ENCODE data around the gene NLK.
"Not testable (repeated sequence)": the region's sequence is repeated elsewhere in the genome, so short reads cannot be mapped to it uniquely, and the experiment has no call there.

NLK gene

GRCh38 chr17:28239271-28239624 is 196.8 kb downstream of the NLK start:
- TF ChIP-seq CTCF (conservative IDR thresholded peaks at IDR 0.05; ENCODE audit: control insufficient read depth, insufficient read depth, low read depth, low read length), result no peak
- no peak for DNase-seq (ENCODE audit: low read depth)
- no peak overlapping the region for H3K4me3 ChIP-seq (ENCODE audit: control insufficient read depth, low read depth, low read length)

DNA sequence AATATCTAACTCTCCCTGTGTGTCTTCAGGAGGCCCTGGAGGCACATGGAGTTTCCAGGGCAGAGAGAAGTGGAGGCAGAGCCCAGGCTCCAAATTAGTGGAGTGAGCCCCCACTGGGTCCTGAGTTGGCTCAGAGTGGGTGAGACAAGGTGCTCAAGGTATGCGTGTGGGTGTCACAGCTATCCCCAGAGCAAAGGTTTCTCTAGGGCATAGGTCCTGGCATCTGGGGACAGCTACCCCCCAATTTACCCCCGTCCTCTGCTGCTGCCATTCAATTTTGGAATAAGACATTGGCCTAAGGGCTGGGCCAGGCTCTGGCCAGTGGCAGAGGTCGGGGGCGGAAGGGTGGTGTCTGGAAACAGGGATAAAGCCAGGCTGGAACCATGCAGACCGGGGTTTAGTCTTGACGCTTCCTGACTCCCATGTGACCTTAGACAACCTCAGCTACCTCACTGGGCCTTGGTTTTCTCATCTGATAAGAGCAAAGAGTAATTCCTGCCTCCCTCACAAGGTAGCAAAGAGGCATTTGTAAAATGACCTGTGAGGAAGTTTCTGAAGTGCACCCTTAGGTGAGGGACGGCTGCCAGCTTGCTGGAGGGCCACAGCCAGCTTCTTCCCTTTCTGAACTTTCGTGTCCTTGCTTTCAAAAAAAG is 198.3 kb downstream of the NLK start:
- H3K4me3 ChIP-seq (ENCODE audit: control insufficient read depth, low read depth, low read length), result no peak overlapping the region
- no peak for TF ChIP-seq CTCF (conservative IDR thresholded peaks at IDR 0.05; ENCODE audit: control insufficient read depth, insufficient read depth, low read depth, low read length)
- no peak for DNase-seq (ENCODE audit: low read depth)

- TF ChIP-seq CTCF (conservative IDR thresholded peaks at IDR 0.05; ENCODE audit: control insufficient read depth, insufficient read depth, low read depth, low read length), result no peak
- DNase-seq (ENCODE audit: low read depth), result no peak
- H3K4me3 ChIP-seq (ENCODE audit: control insufficient read depth, low read depth, low read length), result no peak overlapping the region
These were observed 200.3 kb downstream of the NLK start for GRCh38 chr17:28242791-28243190.

DNA sequence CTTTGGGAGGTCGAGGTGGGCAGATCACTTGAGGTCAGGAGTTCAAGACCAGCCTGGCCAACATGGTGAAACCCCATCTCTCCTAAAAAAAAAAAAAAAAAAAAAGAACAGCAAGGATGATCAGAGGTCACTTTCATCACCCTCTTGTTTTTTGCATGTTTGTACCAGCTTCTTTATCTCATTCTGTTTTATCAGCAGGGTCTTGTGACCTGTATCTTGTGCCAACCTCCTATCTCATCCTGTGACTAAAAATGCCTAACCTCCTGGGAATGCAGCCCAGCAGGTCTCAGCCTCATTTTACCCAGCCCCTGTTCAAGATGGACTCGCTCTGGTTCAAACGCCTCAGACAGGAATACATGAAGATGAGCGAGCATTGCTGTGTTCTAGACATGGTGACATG is 200.8 kb downstream of the NLK start:
- not testable (repeated sequence) for H3K4me3 ChIP-seq (ENCODE audit: control insufficient read depth, low read depth, low read length); DNase-seq (ENCODE audit: low read depth)

GRCh38 chr17:28244446-28244845 is 202.0 kb downstream of the NLK start:
- no peak for TF ChIP-seq CTCF (conservative IDR thresholded peaks at IDR 0.05; ENCODE audit: control insufficient read depth, insufficient read depth, low read depth, low read length)
- no peak for DNase-seq (ENCODE audit: low read depth)
- H3K4me3 ChIP-seq (ENCODE audit: control insufficient read depth, low read depth, low read length), result no peak overlapping the region

Measured in fibroblast of mammary gland (primary cell).